Neuronal stem cell (in vitro differentiated cells): ENCODE measurements around the gene NEXN.

Experiments used
- DNase-seq: peaks from one replicate; pipeline ENCODE4 v3.0.0-alpha.2; 2013; ENCODE audit warnings: low spot score
- H2AFZ ChIP-seq: one replicate; pipeline ENCODE4 v1.6.1; 2013; ENCODE audit warnings: mild to moderate bottlenecking, low read length, inconsistent platforms
- H2AK5ac ChIP-seq: 2 replicates; pipeline ENCODE4 v1.6.1; 2013; ENCODE audit warnings: low read depth, mild to moderate bottlenecking, inconsistent platforms, low read length, moderate library complexity, mixed read lengths
- H2BK120ac ChIP-seq: 2 replicates; pipeline ENCODE4 v1.6.1; 2013; ENCODE audit warnings: low read depth, mild to moderate bottlenecking, inconsistent platforms, low read length, moderate library complexity, mixed read lengths
- H2BK12ac ChIP-seq: one replicate; pipeline ENCODE4 v1.6.1; 2013; ENCODE audit warnings: low read length, inconsistent platforms
- H2BK15ac ChIP-seq: 2 replicates; pipeline ENCODE4 v1.6.1; 2013; ENCODE audit warnings: mild to moderate bottlenecking, low read length, inconsistent platforms, mixed read lengths
- H2BK5ac ChIP-seq: one replicate; pipeline ENCODE4 v1.6.1; 2013; ENCODE audit warnings: inconsistent platforms, mild to moderate bottlenecking, low read length, moderate library complexity
- H3K14ac ChIP-seq: one replicate; pipeline ENCODE4 v1.6.1; 2013; ENCODE audit warnings: low read length, inconsistent platforms
- H3K18ac ChIP-seq: 2 replicates; pipeline ENCODE4 v1.6.1; 2013; ENCODE audit warnings: low read length, inconsistent platforms
- H3K23ac ChIP-seq: 2 replicates; pipeline ENCODE4 v1.6.1; 2013; ENCODE audit warnings: low read depth, mild to moderate bottlenecking, mixed read lengths, low read length, inconsistent platforms; ENCODE audit not compliant: poor library complexity
- H3K27ac ChIP-seq: replicated peaks from 3 replicates; pipeline ENCODE4 v1.5.1; 2013; ENCODE audit warnings: low read length, inconsistent platforms
- H3K27me3 ChIP-seq, 3 experiments: 2 replicates each; pipeline ENCODE4 v1.6.1; 2013; ENCODE audit warnings: low read length in 3 of 3, mild to moderate bottlenecking in 2 of 3, inconsistent platforms in 1 of 3, low read depth in 1 of 3, mixed read lengths in 1 of 3, moderate library complexity in 1 of 3; ENCODE audit not compliant: control insufficient read depth in 3 of 3, insufficient read depth in 3 of 3
- H3K36me3 ChIP-seq, 2 donors: replicated peaks in 1 of 2; 2 replicates each; pipeline ENCODE4 v1.6.1; 2013; ENCODE audit warnings: low read length in 2 of 2; ENCODE audit not compliant: control insufficient read depth in 2 of 2, insufficient read depth in 2 of 2
- H3K4ac ChIP-seq: 2 replicates; pipeline ENCODE4 v1.6.1; 2013; ENCODE audit warnings: inconsistent platforms, mild to moderate bottlenecking, low read length, moderate library complexity
- H3K4me1 ChIP-seq, 2 donors: 1 replicate in 1 of 2; 2 replicates in 1 of 2; pipeline ENCODE4 v1.6.1; 2013; ENCODE audit warnings: low read length in 2 of 2, low read depth in 1 of 2; ENCODE audit not compliant: control insufficient read depth in 2 of 2, insufficient read depth in 1 of 2
- H3K4me2 ChIP-seq: one replicate; pipeline ENCODE4 v1.6.1; 2013; ENCODE audit warnings: mild to moderate bottlenecking, low read length, inconsistent platforms; ENCODE audit not compliant: insufficient read depth, poor library complexity, severe bottlenecking
- H3K4me3 ChIP-seq, 2 donors: 2 replicates each; pipeline ENCODE4 v1.5.1; 2013; ENCODE audit warnings: low read length in 2 of 2, mild to moderate bottlenecking in 2 of 2, inconsistent platforms in 1 of 2, moderate library complexity in 1 of 2
- H3K79me1 ChIP-seq: one replicate; pipeline ENCODE4 v1.6.1; 2013; ENCODE audit warnings: low read depth, mild to moderate bottlenecking, inconsistent platforms, low read length, moderate library complexity
- H3K9ac ChIP-seq: one replicate; pipeline ENCODE4 v1.6.1; 2013; ENCODE audit warnings: mild to moderate bottlenecking, low read depth, low read length, inconsistent platforms; ENCODE audit not compliant: poor library complexity
- H3K9me3 ChIP-seq, 2 donors: replicated peaks in 1 of 2; 2 replicates each; pipeline versions ENCODE3 to v1.6.1; 2013; ENCODE audit warnings: low read length in 2 of 2, mild to moderate bottlenecking in 2 of 2, inconsistent platforms in 1 of 2, low read depth in 1 of 2, mixed read lengths in 1 of 2, moderate library complexity in 1 of 2; ENCODE audit not compliant: control insufficient read depth in 2 of 2, insufficient read depth in 1 of 2
- H4K8ac ChIP-seq: one replicate; pipeline ENCODE4 v1.6.1; 2013; ENCODE audit warnings: low read depth, mild to moderate bottlenecking, inconsistent platforms, low read length, moderate library complexity
- H4K91ac ChIP-seq: one replicate; pipeline ENCODE4 v1.6.1; 2013; ENCODE audit warnings: low read length, low read depth, mild to moderate bottlenecking, inconsistent platforms; ENCODE audit not compliant: poor library complexity
- WGBS, 2 donors: extraction: QIAGEN DNeasy Blood & Tissue Kit; methylation state at CpG; one replicate each; pipeline ENCODE4 v1.1.7; 2013; ENCODE audit warnings: missing lambda C conversion rate in 2 of 2, mixed read lengths in 1 of 2; ENCODE audit not compliant: insufficient read length in 2 of 2, insufficient replicate concordance in 1 of 2; ENCODE audit errors: extremely low coverage in 2 of 2; 5-methylcytosine and 5-hydroxymethylcytosine counted together

The NEXN gene

GRCh38 chr1:77983997-77984355 lies 95.6 kb downstream of the NEXN start:
- H3K36me3 ChIP-seq, result peaks cover 3 to 64% of the 10 kb centered on the region in 2 donors
- H3K79me1 ChIP-seq, result peaks cover 7% of the 10 kb centered on the region
- no peak overlapping the region for H3K4me3 ChIP-seq
- peaks cover 0 to 2% of the 10 kb centered on the region in 2 donors for H3K9me3 ChIP-seq
- DNase-seq, result peak; percentile 60
- H2AK5ac ChIP-seq, result no peak overlapping the region
- no peak overlapping the region for H2BK5ac ChIP-seq
- H3K4me1 ChIP-seq, result peaks cover 0 to 13% of the 10 kb centered on the region in 2 donors
- H2BK15ac ChIP-seq, result no peak overlapping the region
- no peaks in the 10 kb centered on the region for H3K27me3 ChIP-seq
- no peak overlapping the region for H3K4ac ChIP-seq
- H2BK12ac ChIP-seq, result no peak overlapping the region
- H3K27ac ChIP-seq, result peak overlapping the region; percentile 94
- H3K14ac ChIP-seq, result no peak overlapping the region
- H2BK120ac ChIP-seq, result no peak overlapping the region
- H4K8ac ChIP-seq, result no peak overlapping the region
- no peak overlapping the region for H3K18ac ChIP-seq
- H3K23ac ChIP-seq, result no peak overlapping the region
- no peak overlapping the region for H2AFZ ChIP-seq
- no peak overlapping the region for H3K4me2 ChIP-seq
- no peak overlapping the region for H3K9ac ChIP-seq
- H4K91ac ChIP-seq, result no peak overlapping the region

- H3K9ac ChIP-seq, result no peak overlapping the region
- H2AK5ac ChIP-seq, result no peak overlapping the region
- H2BK5ac ChIP-seq, result no peak overlapping the region
- H3K4ac ChIP-seq, result no peak overlapping the region
- WGBS, 2 donors, result no CpG with 5 or more reads among the region's 4 CpGs
- peaks cover 7% of the 10 kb centered on the region for H3K79me1 ChIP-seq
- H4K8ac ChIP-seq, result no peak overlapping the region
- no peak overlapping the region for H3K23ac ChIP-seq
- peaks cover 3 to 68% of the 10 kb centered on the region in 2 donors for H3K36me3 ChIP-seq
- H3K4me3 ChIP-seq, result no peak overlapping the region
- DNase-seq, result no peak
- H3K4me1 ChIP-seq, result peaks cover 0 to 13% of the 10 kb centered on the region in 2 donors
- no peak overlapping the region for H3K14ac ChIP-seq
- no peak overlapping the region for H2BK120ac ChIP-seq
- H4K91ac ChIP-seq, result no peak overlapping the region
- no peak overlapping the region for H2AFZ ChIP-seq
- H3K18ac ChIP-seq, result no peak overlapping the region
- H3K4me2 ChIP-seq, result no peak overlapping the region
- H2BK12ac ChIP-seq, result no peak overlapping the region
- peaks cover 0 to 2% of the 10 kb centered on the region in 2 donors for H3K9me3 ChIP-seq
- no peak overlapping the region for H2BK15ac ChIP-seq
- H3K27me3 ChIP-seq, result no peaks in the 10 kb centered on the region
- peak overlapping the region; percentile 62 for H3K27ac ChIP-seq
Observed at GRCh38 chr1:77984629-77985028, 96.2 kb downstream of the NEXN start.

- no peak for DNase-seq
- Histone ChIP-seq H3K14ac (no peak overlapping the region), H3K4me1 (peaks cover 0 to 13% of the 10 kb centered on the region in 2 donors), H3K9ac (no peak overlapping the region), H2BK5ac (no peak overlapping the region), H3K23ac (no peak overlapping the region), H2AFZ (no peak overlapping the region), H3K27me3 (no peaks in the 10 kb centered on the region), H3K4me2 (no peak overlapping the region), H3K9me3 (peaks cover 0 to 4% of the 10 kb centered on the region in 2 donors), H2BK12ac (no peak overlapping the region), H3K27ac (no peak overlapping the region), H3K79me1 (peaks cover 7% of the 10 kb centered on the region), H2AK5ac (no peak overlapping the region), H4K8ac (no peak overlapping the region), H3K36me3 (peaks cover 3 to 77% of the 10 kb centered on the region in 2 donors), H3K4ac (no peak overlapping the region), H2BK120ac (no peak overlapping the region), H3K4me3 (no peak overlapping the region), H3K18ac (no peak overlapping the region), H4K91ac (no peak overlapping the region), H2BK15ac (no peak overlapping the region)
Observed at GRCh38 chr1:77986810-77987209, 98.4 kb downstream of the NEXN start.

- Histone ChIP-seq H4K8ac (no peak overlapping the region), H2AK5ac (no peak overlapping the region), H3K36me3 (peaks cover 3 to 75% of the 10 kb centered on the region in 2 donors), H4K91ac (no peak overlapping the region), H2BK5ac (no peak overlapping the region), H3K27ac (no peak overlapping the region), H2BK120ac (no peak overlapping the region), H3K27me3 (no peaks in the 10 kb centered on the region), H3K9ac (no peak overlapping the region), H3K4ac (no peak overlapping the region), H3K4me1 (peaks cover 0 to 10% of the 10 kb centered on the region in 2 donors), H3K9me3 (peaks cover 0 to 4% of the 10 kb centered on the region in 2 donors), H3K18ac (no peak overlapping the region), H3K4me3 (no peak overlapping the region), H2BK12ac (no peak overlapping the region), H2BK15ac (no peak overlapping the region), H3K79me1 (peaks cover 7% of the 10 kb centered on the region), H2AFZ (no peak overlapping the region), H3K14ac (no peak overlapping the region), H3K4me2 (no peak overlapping the region), H3K23ac (no peak overlapping the region)
- no peak for DNase-seq
- WGBS, 2 donors, result no CpG with 5 or more reads among the region's 2 CpGs
Observed at GRCh38 chr1:77987919-77988318, 99.5 kb downstream of the NEXN start.
